Testis (tissue), 2 donors: ENCODE results near the gene POLR3E.

Source experiments
- CTCF ChIP-seq, 3 experiments: fragments of 450-650 bp in 2 of 3; fragments of 200-600 bp in 1 of 3; sonication (generic) in 1 of 3; IDR thresholded peaks; one replicate each; pipeline ENCODE4 v1.5.1; 2016 to 2019; ENCODE audit warnings: antibody characterized with exemption in 3 of 3, mild to moderate bottlenecking in 2 of 3, moderate library complexity in 1 of 3
- POLR2A ChIP-seq: fragments of 450-650 bp; IDR thresholded peaks from one replicate; pipeline ENCODE4 v1.6.1; 2017; ENCODE audit warnings: antibody characterized with exemption, mild to moderate bottlenecking, moderate library complexity

DNA sequence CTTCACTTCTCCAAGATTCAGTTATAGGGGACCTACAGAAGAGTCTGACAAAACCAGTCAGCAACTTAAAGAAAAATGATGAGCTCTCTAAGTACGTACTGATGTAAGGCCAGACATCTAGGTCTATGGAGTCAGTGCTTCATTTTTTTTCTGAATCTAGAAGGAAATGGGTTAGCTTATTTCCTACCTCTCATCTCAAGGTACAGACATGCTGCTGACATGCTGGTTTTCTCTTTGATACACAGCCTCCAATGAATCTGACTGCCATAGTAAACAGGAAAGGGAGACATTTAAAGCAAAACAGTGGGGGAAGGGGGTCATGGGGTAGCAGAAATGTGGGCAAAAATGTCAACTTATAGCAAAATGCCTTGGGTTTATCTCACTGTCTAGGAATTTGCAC lies 60.8 kb downstream of the POLR3E start:
- no peak for TF ChIP-seq CTCF (IDR thresholded peaks at IDR 0.05)
- no peak for TF ChIP-seq POLR2A
